ENCODE results near the gene IDH1. TPM values are rescaled to one million over a fixed set of nuclear protein-coding genes. Genes with fewer than 3 reads are reported as not detected.
A peak's percentile ranks its signal among the peaks of the same experiment; 100 is the strongest.

The IDH1 gene
- total and polyA plus RNA-seq, 2 of the 13 experiments (the other 11 are each of a cell fraction or from before 2014, with no cell fraction given) = 312 to 1,077 TPM

- no peak; the same call in 1 of the 2 replicates for TF ChIP-seq ZFX (CRISPR knock-in tag; IDR thresholded peaks at IDR 0.05; ENCODE audit: low read depth)
- TF ChIP-seq TAF1 (CRISPR knock-in tag; IDR thresholded peaks at IDR 0.05) = peak; percentile 98
- TF ChIP-seq ZNF484 (CRISPR knock-in tag; IDR thresholded peaks at IDR 0.05; ENCODE audit: borderline replicate concordance, low read depth) = no peak
- TF ChIP-seq ZNF891 (CRISPR knock-in tag; IDR thresholded peaks at IDR 0.05) = peak; percentile 66; the same call in 1 of the 2 replicates
- no peak for TF ChIP-seq SP1 (IDR thresholded peaks at IDR 0.05)
- peak; percentile 97 for TF ChIP-seq SP1 (CRISPR knock-in tag; IDR thresholded peaks at IDR 0.05)
- no peak for TF ChIP-seq ZKSCAN5 (CRISPR knock-in tag; IDR thresholded peaks at IDR 0.05)
- TF ChIP-seq RNF219 (CRISPR knock-in tag; IDR thresholded peaks at IDR 0.05) = no peak
- TF ChIP-seq ZNF572 (CRISPR knock-in tag; IDR thresholded peaks at IDR 0.05) = 0 out of 2 replicates have a peak, but pooled peaks have one; percentile 68
- no peak for TF ChIP-seq ZFP36 (IDR thresholded peaks at IDR 0.05; ENCODE audit: borderline replicate concordance, low read depth, low read length, partially characterized antibody)
- no peak; the same call in 1 of the 2 replicates for TF ChIP-seq ZNF782 (CRISPR knock-in tag; IDR thresholded peaks at IDR 0.05; ENCODE audit: borderline replicate concordance)
- peak; percentile 83 for TF ChIP-seq ZNF687 (CRISPR knock-in tag; IDR thresholded peaks at IDR 0.05)
- TF ChIP-seq ZMAT5 (CRISPR knock-in tag; IDR thresholded peaks at IDR 0.05; ENCODE audit: borderline replicate concordance, low read depth) = no peak
- TF ChIP-seq GLI4 (CRISPR knock-in tag; IDR thresholded peaks at IDR 0.05; ENCODE audit: borderline replicate concordance) = no peak
- no peak for TF ChIP-seq GPBP1L1 (CRISPR knock-in tag; IDR thresholded peaks at IDR 0.05)
- TF ChIP-seq ZMYM2 (CRISPR knock-in tag; IDR thresholded peaks at IDR 0.05) = no peak; the same call in 1 of the 2 replicates
Measured at GRCh38 chr2:208254871-208255556, at the start of gene IDH1 (continued).
